OCI-M2 (cell line): ENCODE data around the gene IMMP2L.

Source experiments
- DNase-seq: peaks from one replicate; lab custom pipeline; 2025; ENCODE audit not compliant: unreplicated experiment; lab: John Stamatoyannopoulos, UW

IMMP2L gene

DNA sequence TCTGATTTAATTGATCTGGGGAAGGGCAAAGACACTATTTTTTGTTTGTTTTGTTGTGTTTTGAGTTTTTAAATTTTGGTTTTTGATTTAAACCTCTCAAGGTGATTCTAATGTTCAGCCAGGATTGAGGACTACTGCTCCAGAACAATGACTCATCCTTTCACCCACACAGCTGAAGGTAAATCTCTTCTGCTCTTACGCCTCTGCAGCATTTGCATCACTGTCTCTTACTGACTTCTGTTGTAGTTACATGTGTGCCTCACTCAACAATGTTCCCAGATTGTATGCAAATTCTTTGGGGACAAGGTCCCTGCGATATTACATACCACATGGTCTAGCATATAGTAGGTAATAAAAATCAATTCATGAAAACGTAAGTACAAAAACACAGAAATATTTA lies 938.9 kb downstream of the IMMP2L start:
- no peak for DNase-seq

GRCh38 chr7:110621289-110621688 lies 941.0 kb downstream of the IMMP2L start:
- DNase-seq, result no peak

- DNase-seq, result no peak
Observed at GRCh38 chr7:110620110-110620735, 942.1 kb downstream of the IMMP2L start.
